Heart left ventricle (tissue), 13 donors: Measurements from ENCODE around the gene OTOP3.

ENCODE experiments used
- POLR2A ChIP-seq, 2 donors: fragments of 450-650 bp; IDR thresholded peaks; one replicate each; pipeline ENCODE4 v1.6.1; 2017; ENCODE audit warnings: antibody characterized with exemption in 2 of 2, mild to moderate bottlenecking in 2 of 2, moderate library complexity in 2 of 2
- TF ChIP-seq, protein P1 (sequence below), 12 donors: fragments of 200-600 bp; sonication (generic) in 4 of 12; IDR thresholded peaks; one replicate each; pipeline versions ENCODE4 v1.5.0 to v1.8.0; 2018 to 2022; ENCODE audit warnings: antibody characterized with exemption in 12 of 12, mild to moderate bottlenecking in 5 of 12
- donor health status: ischemic (EF 13 %, LVEDD 7.1; RV severe dilation, severe dysfunction).
- donor health status: DM: no; HTN: yes; CAD: no.
- donor health status: DM: no; HTN: no; CAD: no.
- donor health status: ischemic (EF 25% LVEDD 6.9; RV normal size, moderate dysfunction).
- donor health status: ischemic (EF 25% LVEDD 5.7; RV mildly dilated, moderate dysfunction).
- donor health status: ischemic (EF 35%, LVEDD 5.7; RV mildly dilated, moderate dysfunction).
- donor health status: nonischemic (EF 11% LVEDD 7.7; RV severe dilation, severe dysfunction).
- donor health status: DM: yes; HTN: yes; CAD: no.
- donor health status: PGD.
- donor health status: ischemic (EF 29% LVEDD 5.4; RV normal size, mild dysfunction).
- donor health status: nonischemic (EF 23%, LVEDD 6.1; RV moderate dilation, normal function).

DNA sequence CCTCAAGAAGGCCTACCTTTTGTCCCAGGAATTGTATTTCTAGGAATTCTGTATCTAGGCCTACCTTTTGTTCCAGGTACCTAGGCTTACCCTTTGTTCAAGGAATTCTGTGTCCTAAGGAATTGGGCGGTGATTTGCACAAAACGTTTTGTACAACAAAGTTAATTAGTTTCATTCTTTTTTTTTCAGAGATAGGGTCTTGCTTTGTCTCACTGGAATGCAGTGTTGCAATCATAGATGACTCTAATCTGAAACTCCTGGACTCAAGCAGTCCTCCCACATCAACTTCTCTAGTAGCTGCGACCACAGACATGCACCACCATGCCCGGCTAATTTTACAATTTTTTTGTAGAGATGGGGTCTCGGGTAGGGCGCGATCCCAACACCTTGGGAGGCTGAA, 58.7 kb downstream of the OTOP3 start:
- TF ChIP-seq, protein P1, sequence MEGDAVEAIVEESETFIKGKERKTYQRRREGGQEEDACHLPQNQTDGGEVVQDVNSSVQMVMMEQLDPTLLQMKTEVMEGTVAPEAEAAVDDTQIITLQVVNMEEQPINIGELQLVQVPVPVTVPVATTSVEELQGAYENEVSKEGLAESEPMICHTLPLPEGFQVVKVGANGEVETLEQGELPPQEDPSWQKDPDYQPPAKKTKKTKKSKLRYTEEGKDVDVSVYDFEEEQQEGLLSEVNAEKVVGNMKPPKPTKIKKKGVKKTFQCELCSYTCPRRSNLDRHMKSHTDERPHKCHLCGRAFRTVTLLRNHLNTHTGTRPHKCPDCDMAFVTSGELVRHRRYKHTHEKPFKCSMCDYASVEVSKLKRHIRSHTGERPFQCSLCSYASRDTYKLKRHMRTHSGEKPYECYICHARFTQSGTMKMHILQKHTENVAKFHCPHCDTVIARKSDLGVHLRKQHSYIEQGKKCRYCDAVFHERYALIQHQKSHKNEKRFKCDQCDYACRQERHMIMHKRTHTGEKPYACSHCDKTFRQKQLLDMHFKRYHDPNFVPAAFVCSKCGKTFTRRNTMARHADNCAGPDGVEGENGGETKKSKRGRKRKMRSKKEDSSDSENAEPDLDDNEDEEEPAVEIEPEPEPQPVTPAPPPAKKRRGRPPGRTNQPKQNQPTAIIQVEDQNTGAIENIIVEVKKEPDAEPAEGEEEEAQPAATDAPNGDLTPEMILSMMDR (IDR thresholded peaks at IDR 0.05): no peak
- TF ChIP-seq POLR2A (IDR thresholded peaks at IDR 0.05): no peak
